Kidney capillary endothelial cell (primary cell): ENCODE results near the gene TAF1A.
"Not testable (repeated sequence)": the region's sequence is repeated elsewhere in the genome, so short reads cannot be mapped to it uniquely, and the experiment has no call there.

Experiments used
- DNase-seq: peaks from one replicate; pipeline ENCODE4 v3.0.0-alpha.2; 2018; ENCODE audit warnings: low spot score

TAF1A gene

GRCh38 chr1:222589462-222590302 lies at the start of gene TAF1A:
TAF1A (minus strand) TSS chr1:222589933.
- DNase-seq, result peak; percentile 46

- DNase-seq, result peak; percentile 84
Observed at GRCh38 chr1:222634180-222635013, 44.7 kb upstream of the TAF1A start.

DNA sequence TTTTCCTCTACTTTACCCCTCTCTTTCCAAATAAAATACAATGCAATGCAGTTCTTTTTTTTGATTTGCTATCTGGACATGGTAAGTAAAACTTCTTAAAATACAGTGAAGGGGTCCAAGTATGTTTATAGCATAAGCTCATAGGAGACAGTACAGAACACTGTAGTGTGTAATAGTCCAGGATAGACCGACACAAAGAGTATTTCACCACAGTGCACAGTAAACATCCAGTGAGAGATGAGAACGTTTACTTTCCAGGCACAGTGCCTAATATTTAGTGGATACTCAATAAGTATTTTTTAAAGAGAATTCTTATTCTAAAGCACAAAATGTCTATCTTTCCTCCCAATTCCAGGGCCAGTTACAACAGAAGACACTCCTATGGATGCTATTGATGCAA lies 43.0 kb upstream of the TAF1A start:
- DNase-seq, result no peak

DNA sequence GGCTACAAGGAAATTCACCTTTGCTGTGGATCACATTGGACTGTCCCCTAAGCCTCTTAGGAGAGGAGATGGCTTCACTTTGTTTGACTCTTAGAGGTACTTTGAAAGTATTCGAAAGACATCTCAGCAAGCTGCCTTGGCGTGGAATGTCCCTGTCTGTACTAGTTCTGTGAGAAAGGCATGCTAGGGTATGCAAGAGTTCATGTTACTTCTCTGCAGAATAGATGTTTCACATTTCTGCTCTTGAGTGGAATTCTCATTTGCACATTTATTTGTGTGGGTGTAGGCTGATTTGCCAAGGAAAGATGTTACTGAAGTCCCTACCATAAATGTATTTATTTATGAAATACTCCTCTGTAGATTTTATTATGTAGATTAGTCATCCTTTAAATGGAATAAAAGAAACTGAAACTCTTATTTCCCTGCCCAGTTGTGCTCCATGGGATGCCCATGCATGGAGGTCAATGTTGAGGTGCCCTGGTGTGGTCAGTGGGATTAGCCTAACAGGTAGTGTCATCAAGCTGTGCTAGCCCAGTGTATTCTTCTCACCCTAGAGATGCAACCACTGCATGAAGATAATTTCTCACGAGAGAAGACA lies 42.0 kb upstream of the TAF1A start:
- no peak for DNase-seq

DNA sequence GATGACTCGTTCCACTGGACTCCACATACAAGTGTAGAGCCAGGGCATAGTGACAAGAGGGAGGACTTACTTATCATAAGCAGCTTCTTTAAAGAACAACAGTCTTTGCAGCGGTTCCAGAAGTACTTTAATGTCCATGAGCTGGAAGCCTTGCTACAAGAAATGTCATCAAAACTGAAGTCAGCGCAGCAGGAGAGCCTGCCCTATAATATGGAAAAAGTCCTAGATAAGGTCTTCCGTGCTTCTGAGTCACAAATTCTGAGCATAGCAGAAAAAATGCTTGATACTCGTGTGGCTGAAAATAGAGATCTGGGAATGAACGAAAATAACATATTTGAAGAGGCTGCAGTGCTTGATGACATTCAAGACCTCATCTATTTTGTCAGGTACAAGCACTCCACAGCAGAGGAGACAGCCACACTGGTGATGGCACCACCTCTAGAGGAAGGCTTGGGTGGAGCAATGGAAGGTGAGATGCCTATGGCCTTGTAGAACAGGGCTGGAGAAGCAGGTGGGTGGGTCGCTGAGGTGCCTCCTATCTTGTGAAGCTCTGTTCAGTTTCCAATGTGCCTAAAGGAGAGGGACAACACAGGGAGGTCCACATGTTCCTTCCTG lies 40.3 kb upstream of the TAF1A start:
- no peak for DNase-seq

DNA sequence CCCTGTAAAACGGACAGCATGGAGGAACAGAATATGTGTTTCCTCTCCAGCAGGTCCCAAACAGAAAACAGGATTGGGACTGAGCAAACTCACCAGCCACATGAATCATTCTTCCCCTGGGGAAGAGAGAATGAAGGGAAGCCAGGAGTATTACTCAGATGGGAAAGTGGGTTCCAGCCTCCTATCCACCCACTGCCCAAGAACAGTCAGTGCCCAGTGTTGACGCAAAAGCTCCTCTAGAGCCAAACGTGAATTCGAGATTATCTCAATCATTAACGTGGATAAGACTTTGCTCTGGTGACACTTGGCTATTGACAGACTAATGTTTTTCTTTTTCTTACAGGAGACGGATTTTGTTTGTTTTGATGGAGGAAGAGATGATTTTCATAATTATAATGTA lies 37.5 kb upstream of the TAF1A start:
- DNase-seq, result no peak

GRCh38 chr1:222624214-222624613 lies 34.5 kb upstream of the TAF1A start:
- no peak for DNase-seq

GRCh38 chr1:222623458-222623857 lies 33.7 kb upstream of the TAF1A start:
- no peak for DNase-seq

GRCh38 chr1:222622765-222623164 lies 33.0 kb upstream of the TAF1A start:
- no peak for DNase-seq

DNA sequence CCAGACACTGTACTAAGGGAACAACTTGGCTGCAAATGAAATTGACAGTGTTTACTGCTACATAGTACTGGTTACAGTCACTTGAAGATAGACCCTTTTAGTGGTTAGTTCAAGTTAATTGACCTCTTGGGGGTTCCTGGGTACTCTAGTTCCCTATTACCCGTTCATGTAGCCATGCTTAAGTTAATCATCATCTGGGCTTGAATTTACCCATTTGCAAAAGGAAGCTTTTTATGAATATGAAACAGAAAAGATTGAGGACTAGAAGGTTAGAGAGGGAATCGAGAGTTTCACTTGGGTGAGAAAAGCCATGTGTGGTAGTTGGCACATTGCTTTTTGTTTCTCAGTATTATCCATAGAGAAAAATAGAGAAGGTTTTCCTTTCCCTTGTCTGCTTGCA lies 30.8 kb upstream of the TAF1A start:
- DNase-seq, result no peak

DNA sequence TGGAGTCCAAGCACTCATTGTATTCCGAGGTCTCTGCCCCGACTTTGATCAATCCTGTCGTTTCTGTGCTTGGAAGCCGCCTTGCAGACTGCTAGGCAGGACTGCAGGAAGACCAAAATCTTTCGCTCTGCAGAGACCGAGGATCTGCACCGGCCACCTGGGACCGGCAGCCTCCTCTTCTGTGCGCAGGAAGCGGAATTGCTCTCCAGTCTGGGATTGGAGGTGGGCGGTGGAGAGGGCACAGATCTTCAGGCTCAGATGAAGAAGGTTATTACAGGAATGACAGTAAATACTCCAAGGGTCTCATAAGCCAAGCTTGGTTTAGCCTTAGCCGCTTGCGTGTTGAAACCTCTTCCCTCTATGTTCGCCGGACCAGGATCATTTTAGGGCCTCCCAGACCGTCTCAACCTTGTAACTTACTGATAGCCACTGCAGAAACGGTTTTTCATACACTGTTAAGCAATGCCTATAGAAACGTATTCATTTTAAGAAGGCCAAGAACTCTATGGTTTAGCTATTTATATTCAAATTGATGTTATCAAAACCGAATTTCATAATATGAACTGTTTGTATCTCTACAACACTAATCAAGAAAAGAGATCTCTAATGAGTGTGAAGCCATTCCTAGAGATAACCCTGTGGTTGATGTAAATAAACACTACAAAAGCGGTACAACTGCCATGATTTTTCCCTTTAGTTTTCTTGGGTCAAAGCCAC lies 29.3 kb upstream of the TAF1A start:
- DNase-seq, result no peak

DNA sequence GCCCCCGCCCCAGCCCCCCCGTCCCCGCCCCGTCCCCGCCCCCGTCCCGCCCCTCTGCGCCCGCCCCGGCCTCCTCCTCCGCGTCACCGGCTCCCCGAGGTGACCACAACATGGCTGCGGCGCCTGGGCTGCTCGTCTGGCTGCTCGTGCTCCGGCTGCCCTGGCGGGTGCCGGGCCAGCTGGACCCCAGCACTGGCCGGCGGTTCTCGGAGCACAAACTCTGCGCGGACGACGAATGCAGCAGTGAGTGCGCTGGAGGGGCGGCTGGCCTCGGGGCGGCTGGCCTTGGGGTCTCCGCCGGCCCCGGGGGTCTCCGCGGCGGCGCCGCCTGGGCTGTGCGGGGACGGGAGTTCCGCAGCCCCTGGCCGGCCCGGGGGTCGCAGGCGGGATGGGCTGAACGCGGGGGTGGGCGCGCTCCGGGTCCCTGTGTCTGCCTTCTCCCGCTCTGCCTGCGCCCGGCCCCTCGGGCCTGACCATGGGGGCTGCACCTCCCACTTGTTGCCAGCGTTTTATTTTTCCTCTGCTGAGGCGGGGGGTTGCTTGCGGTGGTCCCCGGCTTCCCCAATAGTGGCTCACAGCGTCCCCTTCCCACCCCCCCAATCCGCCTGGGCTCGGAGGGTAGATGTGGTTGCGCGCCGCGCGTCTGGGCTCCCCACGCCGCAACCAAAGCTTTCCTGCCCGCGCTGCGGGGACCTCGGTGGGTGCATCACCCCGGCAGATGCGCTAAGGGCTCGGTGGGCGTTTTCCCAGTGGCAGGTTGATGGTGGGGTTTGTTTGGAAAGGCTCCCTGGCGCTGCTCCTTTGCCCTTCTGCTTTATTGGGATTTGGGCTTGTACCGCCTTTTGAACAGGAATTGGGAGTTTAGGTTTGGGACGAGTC lies 28.5 kb upstream of the TAF1A start, which contains the start of gene MIA3:
Gene MIA3 (plus strand): TSS at position 97 of the 879 bp plus-strand sequence. CDS start 14 bp downstream, at position 111.
- DNase-seq, result peak; percentile 36

DNA sequence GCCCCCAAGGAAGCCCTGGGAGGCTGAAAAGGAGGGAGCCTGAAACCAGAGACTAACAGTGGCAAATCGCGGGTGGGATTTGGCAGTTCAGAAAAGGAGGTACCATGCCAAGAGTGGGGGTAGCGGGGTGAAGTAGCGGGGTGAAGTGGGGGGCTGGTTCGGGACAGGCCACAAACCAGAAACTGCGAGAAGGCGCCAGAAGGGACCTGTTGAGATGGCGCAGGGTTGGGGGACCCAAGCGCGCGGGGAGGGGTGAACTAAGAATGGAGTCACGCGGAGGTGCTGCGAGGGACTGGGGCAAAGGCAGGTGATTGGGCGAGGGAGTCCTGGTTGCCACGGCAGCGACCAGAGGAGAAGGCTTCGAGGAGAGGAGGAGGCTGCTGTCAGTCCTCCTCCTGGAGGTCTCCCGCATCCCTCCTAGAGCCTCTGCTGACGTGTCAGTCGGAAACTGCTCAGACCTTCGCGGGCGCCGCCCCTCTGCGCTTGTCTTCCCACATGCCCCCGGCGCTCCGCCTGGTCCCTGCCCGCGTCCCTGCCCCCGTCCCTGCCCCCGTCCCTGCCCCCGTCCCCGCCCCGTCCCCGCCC lies 27.7 kb upstream of the TAF1A start:
- DNase-seq, result peak; percentile 85

DNA sequence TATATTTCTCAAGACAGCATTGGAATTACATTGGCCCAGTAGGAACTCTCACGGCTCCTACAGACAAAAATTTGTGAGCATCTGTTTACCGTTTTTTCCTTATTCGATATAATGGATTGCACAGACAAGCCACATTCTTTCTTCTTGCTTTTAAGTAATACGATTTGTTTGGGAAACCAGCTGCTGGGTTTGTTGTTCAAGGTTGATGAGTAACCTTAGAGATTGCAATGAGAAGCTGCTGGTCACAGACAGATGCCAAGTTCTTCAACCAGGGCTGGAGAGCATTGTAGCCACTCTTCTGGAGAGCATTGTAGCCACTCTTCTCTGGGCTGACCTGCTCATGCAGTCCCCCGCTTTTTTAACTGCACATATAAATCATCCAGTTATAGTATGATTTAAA lies 26.8 kb upstream of the TAF1A start:
- no peak for DNase-seq

DNA sequence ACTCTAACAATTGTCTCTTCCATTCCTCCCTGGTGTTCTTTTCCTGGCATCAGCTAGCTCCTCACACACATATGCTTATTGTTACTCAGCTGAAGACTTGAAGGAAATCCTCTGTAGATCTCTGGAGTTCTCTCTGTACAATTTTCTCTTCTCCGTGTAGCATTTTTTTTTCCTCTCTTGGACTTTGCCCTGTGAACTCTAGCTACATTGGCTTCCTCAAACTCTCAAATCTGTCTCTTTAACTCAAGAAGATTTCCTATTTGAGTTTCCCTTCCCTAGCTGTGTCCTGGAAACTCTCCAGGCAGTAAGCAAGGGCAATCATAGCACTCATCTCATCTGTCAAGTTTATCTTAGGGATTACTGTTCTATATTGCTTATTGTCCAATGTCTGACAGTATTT lies 23.9 kb upstream of the TAF1A start:
- DNase-seq, result no peak

- no peak for DNase-seq
Observed at GRCh38 chr1:222610728-222611127, 21.0 kb upstream of the TAF1A start.

DNA sequence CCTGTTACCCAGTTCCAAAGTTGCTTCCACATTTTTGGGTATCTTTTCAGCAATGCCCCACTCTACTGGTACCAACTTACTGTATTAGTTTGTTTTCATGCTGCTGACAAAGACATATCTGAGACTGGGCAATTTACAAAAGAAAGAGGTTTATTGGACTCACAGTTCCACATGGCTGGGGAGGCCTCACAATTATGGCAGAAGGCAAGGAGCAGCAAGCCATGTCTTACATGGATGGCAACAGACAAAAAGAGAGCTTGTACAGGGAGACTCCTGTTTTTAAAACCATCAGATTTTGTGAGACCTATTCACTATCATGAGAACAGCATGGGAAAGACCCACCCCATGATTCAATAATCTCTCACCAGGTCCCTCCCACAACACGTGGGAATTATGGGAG lies 19.4 kb upstream of the TAF1A start:
- not testable (repeated sequence) for DNase-seq

GRCh38 chr1:222606757-222607156 lies 17.0 kb upstream of the TAF1A start:
- no peak for DNase-seq

- DNase-seq, result no peak
Observed at GRCh38 chr1:222601257-222601656, 11.5 kb upstream of the TAF1A start.

DNA sequence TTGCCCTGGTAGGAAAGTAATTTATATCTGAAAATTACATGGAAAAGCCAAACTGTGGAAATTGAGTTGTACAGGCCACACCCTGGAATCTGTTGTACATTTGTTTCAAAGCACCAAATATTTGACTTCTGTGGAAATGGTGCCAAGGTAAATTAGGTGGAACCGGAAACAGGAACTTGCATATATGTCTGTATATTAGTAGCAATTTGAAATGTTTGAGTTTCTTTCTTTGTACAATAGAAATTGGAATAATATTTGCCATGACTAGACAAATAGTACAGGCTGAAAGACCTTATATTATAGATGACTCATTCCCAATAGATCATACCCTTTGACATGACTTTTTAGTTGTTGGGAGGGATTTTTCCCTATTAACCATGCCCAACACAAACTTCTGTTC lies 10.5 kb upstream of the TAF1A start:
- no peak for DNase-seq
